AG09319 (cell line): ENCODE results near the gene GPR83.

Source experiments
- DNase-seq: peaks from one replicate; pipeline ENCODE4 v3.0.0-alpha.2; 2010; ENCODE audit warnings: low read depth; ENCODE audit errors: extremely low read depth
- CTCF ChIP-seq: IDR thresholded peaks from 2 replicates; pipeline ENCODE4 v1.5.1; 2011; ENCODE audit warnings: low read depth, mild to moderate bottlenecking, inconsistent platforms, low read length, moderate library complexity

Gene GPR83

GRCh38 chr11:94328587-94329080 lies 72.6 kb downstream of the GPR83 start:
- no peak for DNase-seq

More at GRCh38 chr11:94328587-94329080, 72.6 kb downstream of the GPR83 start:
- no peak for TF ChIP-seq CTCF
